HepG2 (cell line): ENCODE results near the gene ADARB1. TPM values are rescaled to one million over a fixed set of nuclear protein-coding genes. Genes with fewer than 3 reads are reported as not detected.
A peak's percentile ranks its signal among the peaks of the same experiment; 100 is the strongest.

Source experiments
- CREM ChIP-seq, 2 experiments: sonication (generic) in 1 of 2; formaldehyde crosslinking in 1 of 2; IDR thresholded peaks; 2 replicates each; pipeline versions ENCODE4 v1.4.0 to v1.6.1; 2016 to 2020; ENCODE audit warnings: antibody characterized with exemption in 1 of 2, mild to moderate bottlenecking in 1 of 2, missing genetic modification reagents in 1 of 2
- GPBP1L1 ChIP-seq: sonication (generic); formaldehyde crosslinking; IDR thresholded peaks from 2 replicates; pipeline ENCODE4 v1.5.0; 2020; ENCODE audit warnings: mild to moderate bottlenecking, missing genetic modification reagents
- MLXIP ChIP-seq: sonication (generic); formaldehyde crosslinking; IDR thresholded peaks from 2 replicates; pipeline ENCODE4 v1.9.0; 2021; ENCODE audit warnings: missing genetic modification reagents, borderline replicate concordance
- MXI1 ChIP-seq: IDR thresholded peaks from 3 replicates; pipeline ENCODE4 v1.6.1; 2012; ENCODE audit warnings: low read depth, low read length, inconsistent platforms, borderline replicate concordance
- POGK ChIP-seq: sonication (generic); formaldehyde crosslinking; conservative IDR thresholded peaks from 2 replicates; pipeline ENCODE4 v1.8.0; 2022; ENCODE audit warnings: mild to moderate bottlenecking, moderate library complexity, missing genetic modification reagents
- RBM39 ChIP-seq: fragments of 200-400 bp; formaldehyde crosslinking; IDR thresholded peaks from one replicate; pipeline ENCODE4 v1.6.1; 2018; ENCODE audit warnings: antibody characterized with exemption, mild to moderate bottlenecking, low read depth, low read length; ENCODE audit not compliant: poor library complexity, severe bottlenecking
- SKI ChIP-seq: fragments of 450-650 bp; IDR thresholded peaks from one replicate; pipeline ENCODE4 v1.6.1; 2018; ENCODE audit warnings: mild to moderate bottlenecking; ENCODE audit not compliant: partially characterized antibody
- UBTF ChIP-seq: sonication (generic); formaldehyde crosslinking; IDR thresholded peaks from 2 replicates; pipeline ENCODE4 v1.4.0; 2020; ENCODE audit warnings: mild to moderate bottlenecking, missing genetic modification reagents
- ZNF142 ChIP-seq: sonication (generic); formaldehyde crosslinking; IDR thresholded peaks from 2 replicates; pipeline ENCODE4 v1.4.0; 2020; ENCODE audit warnings: missing genetic modification reagents
- polyA plus RNA-seq, 8 experiments: library from polyadenylated mRNA; depleted of rRNA in 3 of 8; stranded (reverse) in 7 of 8; unstranded in 1 of 8; fragments of >200 nt; fragmentation: Illumina TruSeq in 4 of 8; extraction: Trizol in 4 of 8; gene quantifications; 2 replicates each; pipeline versions ENCODE4 v1.2.1 to v1.2.3, GENCODE V29; 2011 to 2016; ENCODE audit warnings: low read depth in 4 of 8, missing spikeins in 1 of 8, mixed read lengths in 1 of 8; ENCODE audit not compliant: insufficient read depth in 1 of 8
- total RNA-seq, 5 experiments: library from RNA; depleted of rRNA; stranded (reverse); fragments of >200 nt; fragmentation: Illumina TruSeq; extraction: Trizol; gene quantifications; 2 replicates each; pipeline ENCODE4 v1.2.3, GENCODE V29; 2016; ENCODE audit warnings: low read depth in 1 of 5

The ADARB1 gene
- total and polyA plus RNA-seq, 2 of the 13 experiments (the other 11 are each of a cell fraction or from before 2014, with no cell fraction given) = 6.6 to 10.0 TPM

GRCh38 chr21:45074048-45074817, at the start of gene ADARB1 (continued):
- no peak for TF ChIP-seq UBTF (CRISPR knock-in tag)
- TF ChIP-seq SKI = peak; percentile 66
- no peak for TF ChIP-seq MLXIP (CRISPR knock-in tag)
- TF ChIP-seq GPBP1L1 (CRISPR knock-in tag) = no peak
- 0 out of 2 replicates have a peak, but pooled peaks have one; percentile 20 for TF ChIP-seq POGK (CRISPR knock-in tag)
- peak; percentile 86 for TF ChIP-seq RBM39
- peak; percentile 14; the same call in 1 of the 3 replicates for TF ChIP-seq MXI1
- TF ChIP-seq CREM (IDR thresholded peaks at IDR 0.05) = no peak
- no peak for TF ChIP-seq CREM (CRISPR knock-in tag; IDR thresholded peaks at IDR 0.05)
- TF ChIP-seq ZNF142 = 0 out of 2 replicates have a peak, but pooled peaks have one; percentile 49
